ENCODE measurements around the gene PGBD1. TPM values are rescaled to one million over a fixed set of nuclear protein-coding genes. Genes with fewer than 3 reads are reported as not detected.
A peak's percentile ranks its signal among the peaks of the same experiment; 100 is the strongest.

The PGBD1 gene
- total and polyA plus RNA-seq, 10 of the 15 experiments (the other 5 are each of a cell fraction or from before 2014, with no cell fraction given), result 1.9 to 4.9 (median 3.8) TPM

DNA sequence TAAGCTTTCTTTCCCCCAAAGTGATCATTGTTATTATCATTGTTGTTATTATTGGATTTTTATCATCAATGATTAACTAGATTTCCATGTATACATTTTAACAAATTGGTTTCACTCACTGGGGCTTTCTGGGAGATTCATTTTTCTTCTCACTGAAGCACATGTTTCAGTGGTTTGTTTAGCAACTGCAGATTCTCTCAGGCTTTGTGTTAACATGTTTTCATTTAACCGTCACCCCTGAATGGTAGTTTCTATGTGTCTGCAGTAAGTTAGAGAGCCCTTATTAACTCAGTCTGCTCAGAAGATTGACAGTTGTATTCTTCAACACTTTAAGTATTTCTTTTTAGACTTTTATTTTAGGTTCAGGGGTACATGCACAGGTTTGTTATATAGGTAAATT lies 41.7 kb upstream of the PGBD1 start (continued):
- no peak for TF ChIP-seq BACH1 (IDR thresholded peaks at IDR 0.05; ENCODE audit: borderline replicate concordance)
- no peak for TF ChIP-seq MEF2A (IDR thresholded peaks at IDR 0.05; ENCODE audit: insufficient read depth, low read depth, low read length)
- peak; percentile 11; the same call in 1 of the 2 replicates for TF ChIP-seq RUNX3 (IDR thresholded peaks at IDR 0.05; ENCODE audit: low read length)
- TF ChIP-seq RBBP5 (conservative IDR thresholded peaks at IDR 0.05), result no peak
- TF ChIP-seq SPI1 (IDR thresholded peaks at IDR 0.05; ENCODE audit: borderline replicate concordance, insufficient read depth, low read depth, low read length), result no peak
- TF ChIP-seq EED (IDR thresholded peaks at IDR 0.05; ENCODE audit: low read depth), result no peak
- TF ChIP-seq IKZF2 (IDR thresholded peaks at IDR 0.05), result peak; percentile 60 to 67; a peak in 2 of 4 replicates
- TF ChIP-seq, protein P1, sequence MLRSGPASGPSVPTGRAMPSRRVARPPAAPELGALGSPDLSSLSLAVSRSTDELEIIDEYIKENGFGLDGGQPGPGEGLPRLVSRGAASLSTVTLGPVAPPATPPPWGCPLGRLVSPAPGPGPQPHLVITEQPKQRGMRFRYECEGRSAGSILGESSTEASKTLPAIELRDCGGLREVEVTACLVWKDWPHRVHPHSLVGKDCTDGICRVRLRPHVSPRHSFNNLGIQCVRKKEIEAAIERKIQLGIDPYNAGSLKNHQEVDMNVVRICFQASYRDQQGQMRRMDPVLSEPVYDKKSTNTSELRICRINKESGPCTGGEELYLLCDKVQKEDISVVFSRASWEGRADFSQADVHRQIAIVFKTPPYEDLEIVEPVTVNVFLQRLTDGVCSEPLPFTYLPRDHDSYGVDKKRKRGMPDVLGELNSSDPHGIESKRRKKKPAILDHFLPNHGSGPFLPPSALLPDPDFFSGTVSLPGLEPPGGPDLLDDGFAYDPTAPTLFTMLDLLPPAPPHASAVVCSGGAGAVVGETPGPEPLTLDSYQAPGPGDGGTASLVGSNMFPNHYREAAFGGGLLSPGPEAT (IDR thresholded peaks at IDR 0.05; ENCODE audit: low read depth), result peak; percentile 86; the same call in 1 of the 2 replicates
- no peak; the same call in 1 of the 2 replicates for TF ChIP-seq ATF7 (IDR thresholded peaks at IDR 0.05; ENCODE audit: low read depth)
- TF ChIP-seq BHLHE40 (IDR thresholded peaks at IDR 0.05; ENCODE audit: borderline replicate concordance in 1 of 2, low read depth in 2 of 2, low read length in 1 of 2), result peak; percentile 88 to 89
- TF ChIP-seq, protein P2, sequence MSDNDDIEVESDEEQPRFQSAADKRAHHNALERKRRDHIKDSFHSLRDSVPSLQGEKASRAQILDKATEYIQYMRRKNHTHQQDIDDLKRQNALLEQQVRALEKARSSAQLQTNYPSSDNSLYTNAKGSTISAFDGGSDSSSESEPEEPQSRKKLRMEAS (IDR thresholded peaks at IDR 0.05; ENCODE audit: low read depth, low read length), result 0 out of 2 replicates have a peak, but pooled peaks have one; percentile 29
- TF ChIP-seq NFXL1 (IDR thresholded peaks at IDR 0.05; ENCODE audit: borderline replicate concordance), result no peak
- no peak for TF ChIP-seq NR2C2 (IDR thresholded peaks at IDR 0.05; ENCODE audit: borderline replicate concordance, control insufficient read depth, insufficient read length, low read depth)
- TF ChIP-seq WRNIP1 (IDR thresholded peaks at IDR 0.05; ENCODE audit: borderline replicate concordance, low read depth, low read length), result no peak
- no peak for TF ChIP-seq ZBTB33 (IDR thresholded peaks at IDR 0.05)
- TF ChIP-seq ZSCAN29 (IDR thresholded peaks at IDR 0.05), result no peak
- peak; percentile 79 for TF ChIP-seq PKNOX1 (IDR thresholded peaks at IDR 0.05)
- TF ChIP-seq EP300 (IDR thresholded peaks at IDR 0.05; ENCODE audit: borderline replicate concordance in 1 of 2, control insufficient read depth in 1 of 2, low read depth in 2 of 2, low read length in 2 of 2), result peak in 1 of 2 experiments; percentile 45; a peak in 1 of 4 replicates
- peak; percentile 27 for TF ChIP-seq MEF2B (IDR thresholded peaks at IDR 0.05; ENCODE audit: partially characterized antibody, poor library complexity, severe bottlenecking)
- TF ChIP-seq MTA2 (IDR thresholded peaks at IDR 0.05; ENCODE audit: low read depth), result peak; percentile 75
- no peak for TF ChIP-seq NFIC (IDR thresholded peaks at IDR 0.05; ENCODE audit: low read depth, low read length)
- TF ChIP-seq, protein P3, sequence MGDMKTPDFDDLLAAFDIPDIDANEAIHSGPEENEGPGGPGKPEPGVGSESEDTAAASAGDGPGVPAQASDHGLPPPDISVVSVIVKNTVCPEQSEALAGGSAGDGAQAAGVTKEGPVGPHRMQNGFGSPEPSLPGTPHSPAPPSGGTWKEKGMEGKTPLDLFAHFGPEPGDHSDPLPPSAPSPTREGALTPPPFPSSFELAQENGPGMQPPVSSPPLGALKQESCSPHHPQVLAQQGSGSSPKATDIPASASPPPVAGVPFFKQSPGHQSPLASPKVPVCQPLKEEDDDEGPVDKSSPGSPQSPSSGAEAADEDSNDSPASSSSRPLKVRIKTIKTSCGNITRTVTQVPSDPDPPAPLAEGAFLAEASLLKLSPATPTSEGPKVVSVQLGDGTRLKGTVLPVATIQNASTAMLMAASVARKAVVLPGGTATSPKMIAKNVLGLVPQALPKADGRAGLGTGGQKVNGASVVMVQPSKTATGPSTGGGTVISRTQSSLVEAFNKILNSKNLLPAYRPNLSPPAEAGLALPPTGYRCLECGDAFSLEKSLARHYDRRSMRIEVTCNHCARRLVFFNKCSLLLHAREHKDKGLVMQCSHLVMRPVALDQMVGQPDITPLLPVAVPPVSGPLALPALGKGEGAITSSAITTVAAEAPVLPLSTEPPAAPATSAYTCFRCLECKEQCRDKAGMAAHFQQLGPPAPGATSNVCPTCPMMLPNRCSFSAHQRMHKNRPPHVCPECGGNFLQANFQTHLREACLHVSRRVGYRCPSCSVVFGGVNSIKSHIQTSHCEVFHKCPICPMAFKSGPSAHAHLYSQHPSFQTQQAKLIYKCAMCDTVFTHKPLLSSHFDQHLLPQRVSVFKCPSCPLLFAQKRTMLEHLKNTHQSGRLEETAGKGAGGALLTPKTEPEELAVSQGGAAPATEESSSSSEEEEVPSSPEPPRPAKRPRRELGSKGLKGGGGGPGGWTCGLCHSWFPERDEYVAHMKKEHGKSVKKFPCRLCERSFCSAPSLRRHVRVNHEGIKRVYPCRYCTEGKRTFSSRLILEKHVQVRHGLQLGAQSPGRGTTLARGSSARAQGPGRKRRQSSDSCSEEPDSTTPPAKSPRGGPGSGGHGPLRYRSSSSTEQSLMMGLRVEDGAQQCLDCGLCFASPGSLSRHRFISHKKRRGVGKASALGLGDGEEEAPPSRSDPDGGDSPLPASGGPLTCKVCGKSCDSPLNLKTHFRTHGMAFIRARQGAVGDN (IDR thresholded peaks at IDR 0.05), result peak; percentile 78
